ENCODE results near the gene LCE7A.

LCE7A gene

GRCh38 chr1:152859696-152860095 is at the start of gene LCE7A:
Gene LCE7A, plus strand, starts transcription at chr1:152859996. Its CDS starts 702 bp downstream, at chr1:152860698.
- no peak for DNase-seq

- DNase-seq = no peak
Observed at GRCh38 chr1:152811050-152811449, 48.7 kb upstream of the LCE7A start.

GRCh38 chr1:152811671-152812070 is 48.1 kb upstream of the LCE7A start, which contains the start of gene LCE1B:
Gene LCE1B, plus strand, starts transcription at chr1:152811971. Its CDS starts 476 bp downstream, at chr1:152812447.
- no peak for DNase-seq

DNA sequence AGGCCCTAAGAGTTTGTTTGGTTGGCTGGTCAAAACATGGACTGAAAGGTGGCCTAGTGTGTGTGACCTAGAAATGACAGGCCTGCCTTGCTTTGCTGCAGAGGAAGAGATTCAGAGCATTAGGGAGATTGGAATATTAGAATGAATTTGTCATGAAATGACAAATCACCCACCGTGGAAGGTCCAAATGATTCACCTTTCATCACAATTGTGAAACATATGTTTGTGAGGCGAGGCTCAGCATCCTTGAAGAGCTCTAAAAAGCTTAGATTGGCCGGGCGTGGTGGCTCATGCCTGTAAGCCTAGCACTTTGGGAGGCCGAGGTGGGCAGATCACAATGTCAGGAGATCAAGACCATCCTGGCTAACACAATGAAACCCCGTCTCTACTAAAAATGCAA is 42.5 kb upstream of the LCE7A start:
- DNase-seq = no peak

- no peak for DNase-seq
Observed at GRCh38 chr1:152823294-152823693, 36.5 kb upstream of the LCE7A start.

- DNase-seq = no peak
Observed at GRCh38 chr1:152824964-152825363, 34.8 kb upstream of the LCE7A start.

DNA sequence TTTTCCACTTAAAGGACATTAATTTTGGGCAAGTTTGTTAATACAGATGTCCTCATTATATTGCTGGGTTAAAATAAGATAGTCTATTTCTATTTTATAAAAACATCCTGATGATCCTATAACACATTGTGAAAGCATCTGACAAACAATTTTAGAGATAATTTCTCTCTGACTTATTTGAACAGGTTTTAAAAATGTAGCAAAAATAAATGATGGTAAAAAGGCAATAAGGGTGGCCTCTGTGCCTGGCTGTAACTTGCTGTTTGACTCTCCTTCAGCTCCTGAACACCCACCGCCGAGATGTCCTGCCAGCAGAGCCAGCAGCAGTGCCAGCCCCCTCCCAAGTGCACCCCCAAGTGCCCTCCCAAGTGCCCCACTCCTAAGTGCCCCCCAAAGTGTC is 32.6 kb upstream of the LCE7A start, which contains the start of gene LCE1A:
Gene LCE1A (plus strand): TSS at position 301 of the 400 bp plus-strand sequence. CDS start 0 bp downstream, at position 301.
- no peak for DNase-seq

DNA sequence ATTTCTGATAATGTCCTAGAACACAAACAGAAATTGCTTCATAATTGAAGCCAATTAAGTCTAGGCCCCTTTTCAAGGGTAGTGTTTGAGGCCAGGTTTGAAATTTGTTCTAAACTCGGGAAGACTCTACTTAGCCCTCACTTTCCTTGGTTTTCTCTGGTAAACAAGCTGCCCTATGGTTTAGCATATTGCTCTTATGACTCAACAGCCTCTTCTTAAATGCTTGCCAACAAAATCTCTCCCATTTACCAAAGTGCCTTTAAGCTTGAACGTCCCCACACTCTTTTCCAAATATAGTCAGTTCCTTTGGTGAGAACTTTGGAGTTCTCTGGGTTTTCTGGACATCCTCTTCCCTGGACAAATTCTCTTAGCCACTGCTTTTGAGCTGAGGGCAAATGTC is 22.9 kb upstream of the LCE7A start:
- no peak for DNase-seq

DNA sequence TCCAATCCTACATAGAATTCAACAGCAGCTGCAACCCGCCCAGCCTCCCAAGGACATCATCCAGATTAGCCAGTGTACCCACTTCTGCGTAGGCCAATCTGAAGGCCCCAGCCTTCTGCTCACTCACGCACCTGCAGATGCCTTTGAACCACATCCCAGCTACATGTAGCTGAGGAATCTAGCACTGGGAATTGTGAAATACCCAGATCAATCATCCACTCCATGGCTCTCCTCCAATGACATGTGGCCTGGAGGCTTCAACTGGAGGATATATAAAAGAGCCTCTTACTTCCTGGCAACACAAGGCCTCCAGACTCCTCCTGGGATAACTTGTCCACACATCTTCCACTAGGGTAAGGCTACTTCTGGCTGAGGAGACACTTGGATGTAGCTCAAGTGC is 17.2 kb upstream of the LCE7A start, which contains the start of gene LCE6A:
Gene LCE6A (plus strand): TSS at position 301 of the 400 bp plus-strand sequence. CDS start 665 bp downstream, outside the sequence.
- DNase-seq = no peak

DNA sequence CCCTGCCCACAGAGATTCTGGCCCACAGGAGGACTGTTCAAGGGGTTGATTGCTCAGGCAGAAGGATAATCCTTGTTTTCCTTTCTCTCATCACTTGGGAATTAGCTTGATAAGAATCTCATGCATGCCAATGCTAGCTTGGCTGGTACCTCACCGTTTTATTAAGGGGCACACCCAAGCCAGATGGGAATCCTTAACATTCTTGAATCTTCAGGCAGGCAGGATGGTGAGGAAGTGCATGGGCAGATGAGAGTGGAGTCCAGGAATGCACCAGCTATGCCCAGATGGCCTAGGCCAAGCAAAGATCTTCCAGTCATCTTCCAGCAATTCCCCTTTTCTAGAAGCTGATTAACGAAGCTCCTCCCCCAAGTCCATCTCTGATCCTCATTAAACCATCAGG is 4.1 kb upstream of the LCE7A start:
- DNase-seq = no peak

- DNase-seq = no peak
Observed at GRCh38 chr1:152858062-152858461, 1.7 kb upstream of the LCE7A start.

DNA sequence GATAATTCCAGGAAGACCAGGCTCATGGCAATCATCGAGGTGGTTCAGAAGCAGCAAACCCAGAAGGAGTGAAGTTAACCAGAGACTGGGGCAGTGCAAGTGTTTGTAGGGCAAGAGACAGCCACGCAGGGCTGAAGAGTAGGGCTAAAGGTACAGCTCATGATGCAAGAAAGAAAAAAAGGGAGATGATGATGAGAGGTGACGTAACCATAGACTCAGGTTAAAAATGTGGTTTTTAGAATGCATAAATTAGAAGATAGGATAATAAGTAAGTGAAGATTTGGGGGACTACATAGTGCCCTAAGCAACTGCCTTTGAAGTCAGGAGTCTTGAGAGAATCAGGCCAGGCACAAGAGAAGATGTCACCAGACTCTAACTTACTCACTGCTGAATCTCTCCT is 333 bp downstream of the LCE7A start:
- DNase-seq = no peak

DNA sequence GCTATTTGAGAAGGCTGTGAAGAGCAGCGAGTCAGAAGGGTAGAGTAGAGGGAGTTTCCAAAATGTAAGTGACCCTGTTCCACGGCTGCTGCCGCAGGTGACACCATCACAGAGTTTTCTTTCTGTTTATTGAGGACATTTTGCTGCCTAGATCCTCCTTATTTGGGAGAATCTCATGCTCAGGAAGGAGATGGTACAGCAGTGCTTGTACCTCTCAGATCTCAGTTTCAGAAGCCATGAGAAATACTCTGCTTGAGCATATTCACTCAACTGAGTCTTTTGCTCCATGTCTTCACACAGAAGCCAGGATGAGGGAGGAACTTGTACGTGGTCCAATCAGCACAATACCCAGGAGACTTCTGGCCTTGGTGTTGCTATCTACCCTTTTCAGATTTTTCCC is 1.6 kb downstream of the LCE7A start:
- DNase-seq = no peak

DNA sequence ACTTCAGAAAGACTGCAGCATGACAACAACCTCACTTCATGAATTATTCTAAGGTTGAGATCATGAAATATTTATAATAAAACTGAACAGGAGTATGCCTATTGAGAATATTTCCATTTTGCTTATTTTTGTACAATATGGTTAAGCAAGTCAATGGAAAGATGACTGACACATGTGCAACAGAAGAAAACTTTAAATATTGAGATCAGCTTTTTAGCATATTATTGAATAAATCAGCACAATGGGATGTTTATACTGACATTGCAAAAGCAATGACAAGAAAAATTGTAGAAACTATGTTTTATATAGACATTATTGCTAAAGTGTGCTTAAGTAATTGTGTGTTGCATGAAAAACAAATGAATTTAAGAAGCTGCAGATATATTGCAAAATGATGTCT is 4.6 kb downstream of the LCE7A start:
- no peak for DNase-seq

DNA sequence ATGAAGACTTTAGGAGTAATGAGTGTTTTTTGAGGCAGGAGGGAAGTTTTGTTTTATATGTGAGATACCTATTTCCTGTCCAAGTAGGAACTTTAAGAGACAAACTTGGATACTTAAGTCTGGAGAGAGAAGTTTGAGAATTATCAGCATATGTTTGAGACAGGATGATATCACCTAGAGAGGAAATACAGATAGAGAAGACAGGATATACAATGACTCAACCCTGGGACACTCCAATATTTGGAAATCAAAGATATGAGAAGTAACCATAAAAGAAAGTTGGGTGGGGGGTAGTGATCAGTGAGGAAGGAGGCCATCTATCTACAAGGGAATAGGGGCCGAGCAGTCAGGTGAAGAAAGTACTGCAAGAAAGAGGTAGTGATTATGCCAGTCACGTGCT is 6.5 kb downstream of the LCE7A start:
- DNase-seq = no peak

DNA sequence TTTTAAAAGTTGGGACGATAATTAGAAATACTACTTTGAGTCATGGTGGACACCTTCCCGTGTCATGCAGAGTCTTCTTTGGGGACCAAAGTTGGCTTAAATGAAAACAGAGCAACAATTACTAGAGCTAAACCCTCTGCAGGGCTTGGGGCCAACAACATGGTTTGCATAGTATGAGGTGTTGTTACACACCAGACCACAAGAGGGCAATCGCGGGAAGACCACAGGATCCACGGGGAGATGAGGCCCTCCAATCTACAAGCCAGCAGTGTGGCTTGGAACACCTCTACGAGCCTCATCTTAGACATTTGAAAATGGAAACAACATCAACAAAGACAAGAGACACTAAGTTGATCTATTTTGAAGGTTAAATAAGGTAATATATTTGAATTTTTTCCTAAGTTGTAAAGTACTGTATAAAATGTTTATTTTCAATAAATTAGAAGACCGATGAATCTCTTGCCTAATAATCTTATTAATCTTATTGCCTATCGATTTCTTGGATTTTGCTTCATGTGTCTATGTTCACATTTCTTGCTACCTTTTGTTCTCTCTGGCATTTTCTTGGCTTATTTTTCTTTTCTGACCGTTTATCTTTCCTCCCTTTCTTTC is 10.1 kb downstream of the LCE7A start:
- peak; percentile 12 for DNase-seq

DNA sequence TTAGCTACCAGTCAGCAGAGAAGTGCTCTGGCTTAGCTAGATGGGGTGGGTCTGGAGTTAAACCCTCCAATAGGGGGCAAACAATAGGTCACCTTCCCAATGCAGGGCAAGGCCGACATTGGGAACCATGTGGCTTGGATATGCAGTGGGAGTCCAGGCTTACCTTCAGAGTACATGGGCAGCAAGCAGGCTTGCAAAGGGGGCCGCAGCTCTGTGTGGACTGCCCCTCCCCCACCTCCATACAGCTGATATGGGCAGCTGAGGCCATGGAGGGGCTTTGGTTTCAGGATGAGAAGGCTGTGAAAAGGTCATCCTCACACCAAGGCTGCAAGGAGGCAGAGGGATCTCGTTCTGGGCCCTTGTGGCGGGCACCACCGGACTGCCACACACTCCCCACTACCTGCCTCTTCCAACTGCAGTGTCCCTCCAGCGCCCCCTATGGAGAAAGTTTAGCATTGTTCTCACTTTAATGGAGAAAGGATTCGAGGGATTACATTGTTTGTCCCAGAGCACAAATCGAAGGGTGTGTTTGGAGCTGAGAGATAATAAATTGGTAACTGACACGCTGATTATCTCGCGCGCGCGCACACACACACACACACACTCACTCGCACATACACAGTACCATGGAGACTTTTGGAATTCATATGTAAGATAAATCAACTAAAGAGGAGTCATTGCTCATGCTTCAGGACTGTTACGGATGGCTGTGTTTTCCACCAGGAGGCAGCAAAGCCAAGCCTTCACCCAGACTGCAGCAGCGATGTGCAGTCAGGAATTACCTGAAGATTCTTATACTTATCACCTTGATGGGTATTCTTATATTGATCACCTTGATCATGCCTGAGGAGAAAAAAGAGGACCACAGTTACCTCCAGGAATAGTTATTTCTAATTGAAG is 11.3 kb downstream of the LCE7A start:
- DNase-seq = no peak

DNA sequence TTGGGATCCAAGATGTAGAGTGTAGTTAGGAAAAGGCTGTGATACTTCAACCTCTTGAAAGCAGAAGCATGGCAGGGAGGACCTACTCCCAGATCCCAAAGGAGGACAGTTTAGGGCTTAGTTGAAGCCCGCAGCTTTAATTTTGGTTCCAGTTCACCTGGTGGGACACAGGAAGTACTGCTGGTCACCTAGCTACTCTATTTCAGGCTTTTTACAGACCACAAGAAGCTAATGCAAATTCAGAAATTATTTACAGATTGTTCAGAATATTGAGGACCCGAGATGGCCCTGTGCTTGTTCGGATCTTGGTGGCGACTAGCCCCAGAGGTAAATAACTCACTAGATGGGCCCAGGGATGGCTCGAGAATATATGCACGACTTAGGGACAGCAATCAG is 11.9 kb downstream of the LCE7A start:
- no peak for DNase-seq

DNA sequence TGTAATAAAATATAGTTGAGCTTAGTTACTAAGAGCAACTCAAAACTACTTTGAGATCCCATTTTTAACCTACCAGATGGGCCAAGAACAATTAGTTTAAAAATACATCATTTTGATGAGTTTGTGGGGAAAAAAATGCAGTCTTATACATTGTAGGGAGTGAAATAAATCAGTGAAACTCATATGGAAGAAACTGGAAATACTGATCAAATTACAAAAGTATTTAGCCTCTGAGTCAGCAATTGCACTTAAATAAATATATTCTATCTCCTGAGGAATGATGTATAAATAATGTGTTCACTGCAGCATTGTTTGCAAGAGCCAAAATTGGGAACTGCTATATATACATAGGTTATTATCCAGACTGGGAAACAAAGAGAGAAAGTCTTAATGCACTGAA is 13.7 kb downstream of the LCE7A start:
- no peak for DNase-seq

DNA sequence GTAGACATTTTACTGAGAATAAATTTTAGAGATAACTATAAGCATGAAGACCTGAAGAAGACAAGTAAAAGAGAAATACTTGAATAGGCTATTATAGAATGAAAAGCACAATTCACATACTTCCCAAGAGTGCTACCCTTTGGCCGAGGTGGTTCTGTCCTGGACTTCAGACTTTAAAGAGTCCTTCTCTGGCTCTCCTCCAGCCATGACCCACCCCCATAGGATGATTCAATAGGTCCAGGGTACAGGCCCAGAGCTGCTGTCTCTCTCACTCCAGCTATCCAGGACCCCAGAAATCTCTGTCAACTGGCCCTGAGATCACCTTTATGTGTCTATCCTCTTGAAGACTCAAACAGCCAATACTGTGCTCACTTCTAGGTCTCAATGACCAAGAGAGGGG is 17.0 kb downstream of the LCE7A start:
- no peak for DNase-seq

DNA sequence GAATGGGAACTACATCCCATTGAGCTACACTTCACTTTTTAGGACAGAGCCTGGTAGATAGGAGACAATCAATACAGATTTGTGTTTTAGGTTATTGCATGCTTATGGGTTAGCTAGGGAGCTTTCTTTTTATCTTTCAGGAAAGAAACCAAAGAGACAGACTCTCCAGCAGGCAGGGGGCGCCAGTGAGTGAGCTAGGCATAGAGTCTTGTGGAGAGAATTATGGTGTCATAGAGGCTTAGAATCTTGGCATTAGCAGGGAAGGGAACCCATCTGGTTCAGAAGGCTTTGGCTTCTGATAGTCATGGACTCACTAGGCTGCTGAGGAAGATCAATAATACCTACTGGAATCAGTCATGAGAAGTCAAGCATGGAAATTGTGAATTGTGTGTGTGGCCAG is 18.2 kb downstream of the LCE7A start, which contains the start of gene SMCP:
Gene SMCP (plus strand): TSS at position 281 of the 400 bp plus-strand sequence. CDS start 6,101 bp downstream, outside the sequence.
- DNase-seq = no peak

GRCh38 chr1:152879559-152880198 is 19.9 kb downstream of the LCE7A start:
- no peak for DNase-seq

DNA sequence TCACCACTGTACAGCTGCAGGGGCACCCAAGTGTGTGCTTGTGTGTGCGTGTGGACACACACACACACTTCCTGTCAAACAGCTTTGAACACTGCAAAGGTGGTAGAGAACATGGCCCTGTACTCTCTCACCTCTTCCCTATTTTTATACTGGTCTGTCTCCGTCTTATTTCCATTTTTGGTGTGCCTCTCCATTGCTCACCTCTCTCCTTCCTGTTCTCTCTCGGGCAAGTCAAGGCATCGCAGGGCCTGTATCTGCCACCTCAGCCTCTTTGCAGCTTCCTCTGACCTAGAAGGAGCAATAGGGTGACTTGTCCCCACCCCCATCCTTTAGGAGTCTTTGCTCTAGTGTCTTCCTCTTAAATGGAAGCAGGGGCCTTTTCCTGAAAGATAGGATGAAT is 20.5 kb downstream of the LCE7A start:
- DNase-seq = no peak

Measured in GOT3 (cell line).